K562 (cell line): ENCODE results near the gene OBSCN. TPM values are rescaled to one million over a fixed set of nuclear protein-coding genes. Genes with fewer than 3 reads are reported as not detected.

Experiments used
- FOXJ2 ChIP-seq: fragments of 200-800 bp; sonication (Bioruptor generic); IDR thresholded peaks from 2 replicates; pipeline ENCODE4 v1.6.1; 2016; ENCODE audit warnings: missing genetic modification characterization, missing compliant biosample characterization
- KAT7 ChIP-seq: sonication (generic); formaldehyde crosslinking; IDR thresholded peaks from 2 replicates; pipeline ENCODE4 v1.8.0; 2022; ENCODE audit warnings: missing genetic modification reagents, mild to moderate bottlenecking, borderline replicate concordance
- KHSRP ChIP-seq: fragments of 450-650 bp; IDR thresholded peaks from 2 replicates; pipeline ENCODE4 v1.6.1; 2017
- NFXL1 ChIP-seq: fragments of 450-650 bp; formaldehyde crosslinking; IDR thresholded peaks from 2 replicates; pipeline ENCODE4 v1.4.0; 2021; ENCODE audit warnings: mild to moderate bottlenecking
- SRF ChIP-seq, 2 experiments: fragments of 250-450, 450-650 bp in 1 of 2; sonication (Bioruptor Pico) in 1 of 2; sonication (generic) in 1 of 2; formaldehyde crosslinking; IDR thresholded peaks; 2 replicates each; pipeline versions ENCODE4 v1.5.0 to v1.5.1; 2020 to 2022; ENCODE audit warnings: mild to moderate bottlenecking in 1 of 2, missing genetic modification reagents in 1 of 2
- SRSF1 ChIP-seq: fragments of 200-400 bp; formaldehyde crosslinking; IDR thresholded peaks from 2 replicates; pipeline ENCODE4 v1.6.1; 2017; ENCODE audit warnings: mild to moderate bottlenecking, low read depth, low read length, moderate library complexity
- TCF3 ChIP-seq: sonication (generic); formaldehyde crosslinking; IDR thresholded peaks from 2 replicates; pipeline ENCODE4 v1.4.0; 2020; ENCODE audit warnings: mild to moderate bottlenecking, missing genetic modification reagents
- XRCC3 ChIP-seq: fragments of 450-650 bp; IDR thresholded peaks from 2 replicates; pipeline ENCODE4 v1.6.1; 2017; ENCODE audit warnings: mild to moderate bottlenecking, moderate library complexity
- ZBTB1 ChIP-seq: sonication (generic); formaldehyde crosslinking; IDR thresholded peaks from 2 replicates; pipeline ENCODE4 v1.8.1; 2023; ENCODE audit warnings: missing genetic modification reagents, low read depth, mild to moderate bottlenecking, borderline replicate concordance
- ZNF24 ChIP-seq: fragments of 450-650 bp; IDR thresholded peaks from 2 replicates; pipeline ENCODE4 v1.6.1; 2016
- ZNF644 ChIP-seq: fragments of 200-800 bp; sonication (Bioruptor generic); IDR thresholded peaks from 2 replicates; pipeline ENCODE4 v1.6.1; 2016; ENCODE audit warnings: low read depth, missing genetic modification characterization, missing compliant biosample characterization
- ZNF699 ChIP-seq: fragments of 250-450 bp; sonication (Bioruptor Pico); IDR thresholded peaks from 2 replicates; pipeline ENCODE4 v1.8.0; 2021; ENCODE audit warnings: mild to moderate bottlenecking, moderate library complexity; ENCODE audit not compliant: insufficient replicate concordance
- polyA plus RNA-seq, 8 experiments: library from polyadenylated mRNA; depleted of rRNA in 4 of 8; stranded (reverse) in 5 of 8; unstranded in 3 of 8; fragments of >200 nt; fragmentation: Nextera tagmentation in 2 of 8; fragmentation: Illumina TruSeq in 1 of 8; extraction: Ambion mirVana in 2 of 8; extraction: Trizol in 1 of 8; gene quantifications; 2 replicates each; pipeline versions ENCODE4 v1.2.1 to v1.2.3, GENCODE V29; 2011 to 2014; ENCODE audit warnings: inconsistent platforms in 1 of 8, missing spikeins in 1 of 8
- total RNA-seq, 7 experiments: library from RNA; depleted of rRNA in 6 of 7; stranded (reverse); fragments of >200 nt in 6 of 7; fragmentation: Illumina TruSeq in 2 of 7; extraction: Trizol in 2 of 7; gene quantifications; 2 replicates each; pipeline versions ENCODE4 v1.2.1 to v1.2.3, GENCODE V29; 2011 to 2021; ENCODE audit warnings: low replicate concordance in 1 of 7
- TF ChIP-seq, protein P1 (sequence below): sonication (generic); formaldehyde crosslinking; IDR thresholded peaks from 2 replicates; pipeline ENCODE4 v1.8.0; 2023; ENCODE audit warnings: missing genetic modification reagents, mild to moderate bottlenecking, borderline replicate concordance
- TF ChIP-seq, protein P2 (sequence below): fragments of 450-650 bp; IDR thresholded peaks from 2 replicates; pipeline ENCODE4 v1.6.1; 2016; ENCODE audit warnings: missing biosample characterization, missing genetic modification characterization
- TF ChIP-seq, protein P3 (sequence below): fragments of 250-450 bp; sonication (Bioruptor Pico); IDR thresholded peaks from 2 replicates; pipeline ENCODE4 v1.4.0; 2020

Gene OBSCN
- total and polyA plus RNA-seq, 9 of the 15 experiments (the other 6 are each of a cell fraction or from before 2014, with no cell fraction given) = 0.18 to 19.7 (median 3.6) TPM

GRCh38 chr1:228369608-228370438, 162.0 kb downstream of the OBSCN start (continued):
- TF ChIP-seq, protein P1, sequence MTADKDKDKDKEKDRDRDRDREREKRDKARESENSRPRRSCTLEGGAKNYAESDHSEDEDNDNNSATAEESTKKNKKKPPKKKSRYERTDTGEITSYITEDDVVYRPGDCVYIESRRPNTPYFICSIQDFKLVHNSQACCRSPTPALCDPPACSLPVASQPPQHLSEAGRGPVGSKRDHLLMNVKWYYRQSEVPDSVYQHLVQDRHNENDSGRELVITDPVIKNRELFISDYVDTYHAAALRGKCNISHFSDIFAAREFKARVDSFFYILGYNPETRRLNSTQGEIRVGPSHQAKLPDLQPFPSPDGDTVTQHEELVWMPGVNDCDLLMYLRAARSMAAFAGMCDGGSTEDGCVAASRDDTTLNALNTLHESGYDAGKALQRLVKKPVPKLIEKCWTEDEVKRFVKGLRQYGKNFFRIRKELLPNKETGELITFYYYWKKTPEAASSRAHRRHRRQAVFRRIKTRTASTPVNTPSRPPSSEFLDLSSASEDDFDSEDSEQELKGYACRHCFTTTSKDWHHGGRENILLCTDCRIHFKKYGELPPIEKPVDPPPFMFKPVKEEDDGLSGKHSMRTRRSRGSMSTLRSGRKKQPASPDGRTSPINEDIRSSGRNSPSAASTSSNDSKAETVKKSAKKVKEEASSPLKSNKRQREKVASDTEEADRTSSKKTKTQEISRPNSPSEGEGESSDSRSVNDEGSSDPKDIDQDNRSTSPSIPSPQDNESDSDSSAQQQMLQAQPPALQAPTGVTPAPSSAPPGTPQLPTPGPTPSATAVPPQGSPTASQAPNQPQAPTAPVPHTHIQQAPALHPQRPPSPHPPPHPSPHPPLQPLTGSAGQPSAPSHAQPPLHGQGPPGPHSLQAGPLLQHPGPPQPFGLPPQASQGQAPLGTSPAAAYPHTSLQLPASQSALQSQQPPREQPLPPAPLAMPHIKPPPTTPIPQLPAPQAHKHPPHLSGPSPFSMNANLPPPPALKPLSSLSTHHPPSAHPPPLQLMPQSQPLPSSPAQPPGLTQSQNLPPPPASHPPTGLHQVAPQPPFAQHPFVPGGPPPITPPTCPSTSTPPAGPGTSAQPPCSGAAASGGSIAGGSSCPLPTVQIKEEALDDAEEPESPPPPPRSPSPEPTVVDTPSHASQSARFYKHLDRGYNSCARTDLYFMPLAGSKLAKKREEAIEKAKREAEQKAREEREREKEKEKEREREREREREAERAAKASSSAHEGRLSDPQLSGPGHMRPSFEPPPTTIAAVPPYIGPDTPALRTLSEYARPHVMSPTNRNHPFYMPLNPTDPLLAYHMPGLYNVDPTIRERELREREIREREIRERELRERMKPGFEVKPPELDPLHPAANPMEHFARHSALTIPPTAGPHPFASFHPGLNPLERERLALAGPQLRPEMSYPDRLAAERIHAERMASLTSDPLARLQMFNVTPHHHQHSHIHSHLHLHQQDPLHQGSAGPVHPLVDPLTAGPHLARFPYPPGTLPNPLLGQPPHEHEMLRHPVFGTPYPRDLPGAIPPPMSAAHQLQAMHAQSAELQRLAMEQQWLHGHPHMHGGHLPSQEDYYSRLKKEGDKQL (CRISPR knock-in tag) = no peak
- TF ChIP-seq KHSRP (no peak), ZNF644 (tag) (0 out of 2 replicates have a peak, but pooled peaks have one; percentile 35), ZNF24 (no peak), NFXL1 (no peak), FOXJ2 (tag) (0 out of 2 replicates have a peak, but pooled peaks have one; percentile 51), KAT7 (no peak), ZNF699 (CRISPR knock-in tag) (no peak), TCF3 (CRISPR knock-in tag) (no peak), SRF (CRISPR knock-in tag; IDR thresholded peaks at IDR 0.05) (no peak), XRCC3 (no peak), SRSF1 (no peak), ZBTB1 (CRISPR knock-in tag) (no peak)
- TF ChIP-seq, protein P2, sequence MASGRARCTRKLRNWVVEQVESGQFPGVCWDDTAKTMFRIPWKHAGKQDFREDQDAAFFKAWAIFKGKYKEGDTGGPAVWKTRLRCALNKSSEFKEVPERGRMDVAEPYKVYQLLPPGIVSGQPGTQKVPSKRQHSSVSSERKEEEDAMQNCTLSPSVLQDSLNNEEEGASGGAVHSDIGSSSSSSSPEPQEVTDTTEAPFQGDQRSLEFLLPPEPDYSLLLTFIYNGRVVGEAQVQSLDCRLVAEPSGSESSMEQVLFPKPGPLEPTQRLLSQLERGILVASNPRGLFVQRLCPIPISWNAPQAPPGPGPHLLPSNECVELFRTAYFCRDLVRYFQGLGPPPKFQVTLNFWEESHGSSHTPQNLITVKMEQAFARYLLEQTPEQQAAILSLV (tag) = peak; percentile 6; the same call in 1 of the 2 replicates
- TF ChIP-seq, protein P3, sequence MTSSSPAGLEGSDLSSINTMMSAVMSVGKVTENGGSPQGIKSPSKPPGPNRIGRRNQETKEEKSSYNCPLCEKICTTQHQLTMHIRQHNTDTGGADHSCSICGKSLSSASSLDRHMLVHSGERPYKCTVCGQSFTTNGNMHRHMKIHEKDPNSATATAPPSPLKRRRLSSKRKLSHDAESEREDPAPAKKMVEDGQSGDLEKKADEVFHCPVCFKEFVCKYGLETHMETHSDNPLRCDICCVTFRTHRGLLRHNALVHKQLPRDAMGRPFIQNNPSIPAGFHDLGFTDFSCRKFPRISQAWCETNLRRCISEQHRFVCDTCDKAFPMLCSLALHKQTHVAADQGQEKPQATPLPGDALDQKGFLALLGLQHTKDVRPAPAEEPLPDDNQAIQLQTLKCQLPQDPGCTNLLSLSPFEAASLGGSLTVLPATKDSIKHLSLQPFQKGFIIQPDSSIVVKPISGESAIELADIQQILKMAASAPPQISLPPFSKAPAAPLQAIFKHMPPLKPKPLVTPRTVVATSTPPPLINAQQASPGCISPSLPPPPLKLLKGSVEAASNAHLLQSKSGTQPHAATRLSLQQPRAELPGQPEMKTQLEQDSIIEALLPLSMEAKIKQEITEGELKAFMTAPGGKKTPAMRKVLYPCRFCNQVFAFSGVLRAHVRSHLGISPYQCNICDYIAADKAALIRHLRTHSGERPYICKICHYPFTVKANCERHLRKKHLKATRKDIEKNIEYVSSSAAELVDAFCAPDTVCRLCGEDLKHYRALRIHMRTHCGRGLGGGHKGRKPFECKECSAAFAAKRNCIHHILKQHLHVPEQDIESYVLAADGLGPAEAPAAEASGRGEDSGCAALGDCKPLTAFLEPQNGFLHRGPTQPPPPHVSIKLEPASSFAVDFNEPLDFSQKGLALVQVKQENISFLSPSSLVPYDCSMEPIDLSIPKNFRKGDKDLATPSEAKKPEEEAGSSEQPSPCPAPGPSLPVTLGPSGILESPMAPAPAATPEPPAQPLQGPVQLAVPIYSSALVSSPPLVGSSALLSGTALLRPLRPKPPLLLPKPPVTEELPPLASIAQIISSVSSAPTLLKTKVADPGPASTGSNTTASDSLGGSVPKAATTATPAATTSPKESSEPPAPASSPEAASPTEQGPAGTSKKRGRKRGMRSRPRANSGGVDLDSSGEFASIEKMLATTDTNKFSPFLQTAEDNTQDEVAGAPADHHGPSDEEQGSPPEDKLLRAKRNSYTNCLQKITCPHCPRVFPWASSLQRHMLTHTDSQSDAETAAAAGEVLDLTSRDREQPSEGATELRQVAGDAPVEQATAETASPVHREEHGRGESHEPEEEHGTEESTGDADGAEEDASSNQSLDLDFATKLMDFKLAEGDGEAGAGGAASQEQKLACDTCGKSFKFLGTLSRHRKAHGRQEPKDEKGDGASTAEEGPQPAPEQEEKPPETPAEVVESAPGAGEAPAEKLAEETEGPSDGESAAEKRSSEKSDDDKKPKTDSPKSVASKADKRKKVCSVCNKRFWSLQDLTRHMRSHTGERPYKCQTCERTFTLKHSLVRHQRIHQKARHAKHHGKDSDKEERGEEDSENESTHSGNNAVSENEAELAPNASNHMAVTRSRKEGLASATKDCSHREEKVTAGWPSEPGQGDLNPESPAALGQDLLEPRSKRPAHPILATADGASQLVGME (CRISPR knock-in tag) = no peak
